ENCODE measurements around the gene RFX2.

- TF ChIP-seq CTCF (IDR thresholded peaks at IDR 0.05) (no peak), ZFX (IDR thresholded peaks at IDR 0.05; ENCODE audit: borderline replicate concordance) (no peak)
These were observed 133.0 kb downstream of the RFX2 start for GRCh38 chr19:5977222-5977784.

Measured in 22Rv1 (cell line).